Cortex of kidney (tissue), 1 donor: Measurements from ENCODE around the gene LRRC4C.

Experiments used
- DNase-seq: peaks from one replicate; lab custom pipeline; 2025; lab: John Stamatoyannopoulos, UW

The LRRC4C gene

GRCh38 chr11:40467771-40468170 lies 991.7 kb downstream of the LRRC4C start:
- no peak for DNase-seq

GRCh38 chr11:40445391-40445790 lies 1014.1 kb downstream of the LRRC4C start:
- DNase-seq = no peak

GRCh38 chr11:40444151-40444550 lies 1015.3 kb downstream of the LRRC4C start:
- DNase-seq = no peak

GRCh38 chr11:40435344-40435743 lies 1024.1 kb downstream of the LRRC4C start:
- DNase-seq = no peak

GRCh38 chr11:40434926-40435325 lies 1024.5 kb downstream of the LRRC4C start:
- DNase-seq = no peak

GRCh38 chr11:40432358-40432757 lies 1027.1 kb downstream of the LRRC4C start:
- DNase-seq = no peak

GRCh38 chr11:40425168-40425567 lies 1034.3 kb downstream of the LRRC4C start:
- no peak for DNase-seq

GRCh38 chr11:40421208-40421981 lies 1038.1 kb downstream of the LRRC4C start:
- DNase-seq = no peak

- no peak for DNase-seq
Measured at GRCh38 chr11:40417627-40418026, 1041.8 kb downstream of the LRRC4C start.

- no peak for DNase-seq
Measured at GRCh38 chr11:40407355-40407754, 1052.1 kb downstream of the LRRC4C start.

GRCh38 chr11:40405614-40406013 lies 1053.8 kb downstream of the LRRC4C start:
- DNase-seq = no peak

- no peak for DNase-seq
Measured at GRCh38 chr11:40403321-40403720, 1056.1 kb downstream of the LRRC4C start.

- DNase-seq = no peak
Measured at GRCh38 chr11:40401132-40401853, 1058.2 kb downstream of the LRRC4C start.

- DNase-seq = no peak
Measured at GRCh38 chr11:40397141-40397540, 1062.3 kb downstream of the LRRC4C start.

- DNase-seq = no peak
Measured at GRCh38 chr11:40393511-40393910, 1065.9 kb downstream of the LRRC4C start.

- DNase-seq = no peak
Measured at GRCh38 chr11:40391679-40392078, 1067.8 kb downstream of the LRRC4C start.

- no peak for DNase-seq
Measured at GRCh38 chr11:40388097-40388818, 1071.2 kb downstream of the LRRC4C start.

- no peak for DNase-seq
Measured at GRCh38 chr11:40387240-40387980, 1072.0 kb downstream of the LRRC4C start.

GRCh38 chr11:40384991-40385390 lies 1074.5 kb downstream of the LRRC4C start:
- no peak for DNase-seq

- DNase-seq = no peak
Measured at GRCh38 chr11:40381481-40381880, 1078.0 kb downstream of the LRRC4C start.

- no peak for DNase-seq
Measured at GRCh38 chr11:40380835-40381234, 1078.6 kb downstream of the LRRC4C start.

- DNase-seq = no peak
Measured at GRCh38 chr11:40376331-40376730, 1083.1 kb downstream of the LRRC4C start.
